Mucosa of descending colon (tissue), 3 donors: ENCODE results near the gene ZNF609. TPM values are rescaled to one million over a fixed set of nuclear protein-coding genes. Genes with fewer than 3 reads are reported as not detected.

Experiments
- ATAC-seq: fragments of 200-7000 bp; cut with Tn5 transposase; one replicate; pipeline ENCODE4 v1.9.1; 2020; ENCODE audit warnings: mild to moderate bottlenecking, moderate library complexity
- DNase-seq, 3 donors: peaks; one replicate each; pipeline ENCODE4 v3.0.0-alpha.2; 2020
- H3K36me3 ChIP-seq: fragments of 200-600 bp; one replicate; pipeline ENCODE4 v1.8.0; 2021; ENCODE audit warnings: low read depth, mild to moderate bottlenecking
- H3K4me1 ChIP-seq: fragments of 200-600 bp; one replicate; pipeline ENCODE4 v1.8.0; 2021; ENCODE audit warnings: low read depth, mild to moderate bottlenecking
- H3K4me3 ChIP-seq: fragments of 200-600 bp; one replicate; pipeline ENCODE4 v1.8.0; 2021; ENCODE audit warnings: mild to moderate bottlenecking
- H3K9me3 ChIP-seq: fragments of 200-600 bp; one replicate; pipeline ENCODE4 v1.8.0; 2021; ENCODE audit warnings: mild to moderate bottlenecking
- intact Hi-C, 2 donors: fragments of 100-400 bp; cut with DNase I in 1 of 2; cut with micrococcal nuclease in 1 of 2; formaldehyde crosslinking; loops; one replicate each; pipeline versions ENCODE4 v1.11.0 to v1.11.1; 2022; cut with DNase I, micrococcal nuclease
- total RNA-seq, 3 donors: library from RNA; stranded (reverse); fragmentation: NEBNext Ultra II Directional in 2 of 3; extraction: Animal tissue kit (Norgen Biotek cat#: 25700) in 2 of 3; gene quantifications; one replicate each; pipeline versions ENCODE4 v1.2.1 to v1.2.4, GENCODE V29; 2021 to 2023
- TF ChIP-seq, protein P1 (sequence below): fragments of 200-600 bp; IDR thresholded peaks from one replicate; pipeline ENCODE4 v1.8.0; 2022; ENCODE audit warnings: antibody characterized with exemption, mild to moderate bottlenecking
- donor health status: DM: no; HTN: no; CAD: no; lungs with moderate emphysema.
- donor health status: DM: no; HTN: no; CAD: no.
- donor health status: DM: no; HTN: yes; CAD: no.

ZNF609 gene
- total RNA-seq, 3 donors from 2014 or later, result 25.4 to 49.2 (median 29.5) TPM

DNA sequence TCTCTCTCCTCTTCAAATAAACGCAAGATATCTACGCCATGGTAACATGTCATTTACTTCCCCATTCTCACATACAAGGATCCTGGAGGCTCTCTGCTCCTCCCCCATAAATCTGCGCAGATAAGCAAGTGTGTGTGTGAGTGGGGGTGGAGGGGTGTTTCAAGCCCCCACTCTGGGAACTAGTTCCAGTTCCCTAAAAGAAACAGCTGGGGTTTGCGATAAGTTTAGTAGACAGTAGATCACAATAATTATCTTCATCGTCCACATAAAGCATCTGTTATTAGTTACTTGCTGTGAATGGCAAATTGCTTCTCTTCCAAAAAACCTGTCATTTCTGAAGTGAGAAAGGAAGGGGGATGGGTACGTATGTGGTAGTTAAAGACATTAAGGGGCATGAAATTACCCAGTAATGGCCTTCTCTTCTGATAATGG is 235.2 kb downstream of the ZNF609 start:
- H3K9me3 ChIP-seq, result no peaks in the 10 kb centered on the region
- H3K4me3 ChIP-seq, result no peak overlapping the region
- ATAC-seq (peak; percentile 57), DNase-seq (no peak)
- H3K4me1 ChIP-seq, result peaks cover 22% of the 10 kb centered on the region
- intact Hi-C loops, result no loop called here
- TF ChIP-seq, protein P1, sequence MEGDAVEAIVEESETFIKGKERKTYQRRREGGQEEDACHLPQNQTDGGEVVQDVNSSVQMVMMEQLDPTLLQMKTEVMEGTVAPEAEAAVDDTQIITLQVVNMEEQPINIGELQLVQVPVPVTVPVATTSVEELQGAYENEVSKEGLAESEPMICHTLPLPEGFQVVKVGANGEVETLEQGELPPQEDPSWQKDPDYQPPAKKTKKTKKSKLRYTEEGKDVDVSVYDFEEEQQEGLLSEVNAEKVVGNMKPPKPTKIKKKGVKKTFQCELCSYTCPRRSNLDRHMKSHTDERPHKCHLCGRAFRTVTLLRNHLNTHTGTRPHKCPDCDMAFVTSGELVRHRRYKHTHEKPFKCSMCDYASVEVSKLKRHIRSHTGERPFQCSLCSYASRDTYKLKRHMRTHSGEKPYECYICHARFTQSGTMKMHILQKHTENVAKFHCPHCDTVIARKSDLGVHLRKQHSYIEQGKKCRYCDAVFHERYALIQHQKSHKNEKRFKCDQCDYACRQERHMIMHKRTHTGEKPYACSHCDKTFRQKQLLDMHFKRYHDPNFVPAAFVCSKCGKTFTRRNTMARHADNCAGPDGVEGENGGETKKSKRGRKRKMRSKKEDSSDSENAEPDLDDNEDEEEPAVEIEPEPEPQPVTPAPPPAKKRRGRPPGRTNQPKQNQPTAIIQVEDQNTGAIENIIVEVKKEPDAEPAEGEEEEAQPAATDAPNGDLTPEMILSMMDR, result no peak
- H3K36me3 ChIP-seq, result no peaks in the 10 kb centered on the region

DNA sequence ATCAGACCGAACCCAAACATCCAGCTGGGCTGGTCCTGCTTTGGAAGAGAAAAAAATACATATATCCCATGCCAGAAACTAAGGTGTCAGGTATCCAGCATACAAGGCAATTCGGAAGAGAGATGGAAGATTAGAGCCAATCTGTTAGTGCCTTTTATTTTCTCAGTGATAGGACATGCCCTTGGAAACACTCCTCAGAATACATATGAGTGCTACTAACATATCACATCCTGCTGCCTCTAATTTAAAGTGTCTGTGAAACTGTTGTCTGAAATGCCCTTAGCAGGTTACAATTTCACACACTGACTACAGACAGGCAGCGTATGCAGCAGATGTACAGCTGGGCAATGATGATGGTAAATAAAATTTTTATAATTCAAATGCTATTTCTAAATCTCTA is 236.1 kb downstream of the ZNF609 start:
- ATAC-seq (no peak), DNase-seq (no peak)
- TF ChIP-seq, protein P1, result no peak
- Histone ChIP-seq H3K9me3 (no peaks in the 10 kb centered on the region), H3K36me3 (no peaks in the 10 kb centered on the region), H3K4me3 (no peak overlapping the region), H3K4me1 (peaks cover 25% of the 10 kb centered on the region)
- intact Hi-C loops, result no loop called here

DNA sequence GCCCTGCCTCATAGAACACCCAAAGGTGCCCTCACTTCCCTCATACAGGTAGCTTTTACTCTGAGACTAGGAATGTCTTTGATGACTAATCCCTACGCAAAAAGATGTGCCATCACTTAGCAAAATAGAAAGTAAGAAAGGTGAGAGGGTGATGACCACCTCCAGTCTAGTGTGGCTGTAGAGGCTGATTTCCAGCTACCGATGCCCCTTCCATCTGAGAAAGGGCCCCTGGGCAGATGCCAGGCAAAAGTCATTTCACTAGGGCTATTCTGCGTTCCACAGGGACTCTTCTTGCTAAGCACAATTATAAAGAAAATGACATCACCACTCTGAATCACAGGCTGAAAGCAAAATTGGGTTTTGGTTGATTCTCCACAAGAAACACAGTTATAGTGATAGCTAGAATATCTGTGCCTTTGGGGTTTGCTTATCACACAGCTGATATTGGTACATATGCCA is 237.6 kb downstream of the ZNF609 start:
- TF ChIP-seq, protein P1, result no peak
- ATAC-seq, result no peak
- peaks cover 29% of the 10 kb centered on the region for H3K4me1 ChIP-seq

DNA sequence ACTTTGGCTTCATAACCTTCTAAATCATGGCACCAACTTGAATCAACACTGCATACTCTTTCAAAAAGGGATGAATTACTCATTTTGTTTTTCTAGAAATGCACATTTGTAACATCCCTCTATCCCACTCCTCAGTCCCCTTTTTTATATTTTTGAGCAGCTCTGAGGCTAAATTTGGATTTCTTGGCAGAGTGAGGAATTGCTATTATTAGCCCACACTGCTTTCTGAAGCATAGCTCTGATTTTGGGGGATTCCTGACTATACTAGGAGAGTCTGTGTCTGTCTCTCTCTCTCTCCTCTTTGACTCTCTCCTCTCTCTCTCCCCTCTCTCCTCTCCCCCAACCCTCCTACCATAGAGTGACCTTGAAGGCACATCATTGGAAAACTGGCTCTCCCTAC is 238.4 kb downstream of the ZNF609 start:
- ATAC-seq (no peak), DNase-seq (no peak)
- Histone ChIP-seq H3K4me1 (peaks cover 32% of the 10 kb centered on the region), H3K4me3 (no peak overlapping the region), H3K9me3 (no peaks in the 10 kb centered on the region), H3K36me3 (no peaks in the 10 kb centered on the region)
- TF ChIP-seq, protein P1, result no peak
- intact Hi-C loops, result no loop called here

More for the DNA sequence above, 237.6 kb downstream of the ZNF609 start:
- intact Hi-C loops, result no loop called here
- no peak for DNase-seq
- no peaks in the 10 kb centered on the region for H3K36me3 ChIP-seq
- H3K4me3 ChIP-seq, result no peak overlapping the region
- no peaks in the 10 kb centered on the region for H3K9me3 ChIP-seq

DNA sequence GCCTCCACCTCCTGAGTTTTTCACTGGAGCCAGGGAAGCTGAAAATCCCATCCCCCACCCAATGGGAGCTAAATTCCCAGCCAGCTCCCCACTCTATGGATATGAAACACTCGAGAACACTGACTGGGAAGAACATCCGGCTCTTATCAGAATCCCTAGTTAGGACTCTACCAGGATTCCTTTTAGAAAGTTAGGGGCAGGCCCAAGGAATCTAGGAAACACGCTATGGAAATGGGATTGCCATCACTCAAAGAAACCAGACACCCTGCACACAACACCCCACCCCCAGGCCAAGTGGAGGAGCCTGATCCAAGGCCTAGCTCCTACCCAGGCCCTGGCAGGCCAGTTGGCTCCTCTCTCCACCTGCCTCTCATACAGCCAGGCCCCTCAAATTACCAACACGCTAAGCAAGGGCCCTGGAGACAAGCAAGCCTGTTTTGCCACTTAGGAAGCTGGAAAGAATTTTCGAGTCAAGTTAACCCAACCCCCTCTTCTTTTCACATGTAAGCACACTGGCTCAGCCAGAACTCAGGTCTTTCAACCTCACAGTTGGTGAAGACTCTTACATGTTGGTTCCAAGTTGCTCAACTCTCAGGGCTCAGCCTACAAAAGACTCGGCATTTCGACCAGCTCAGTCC is 239.5 kb downstream of the ZNF609 start:
- ATAC-seq (no peak), DNase-seq (no peak)
- no peaks in the 10 kb centered on the region for H3K9me3 ChIP-seq
- intact Hi-C loops, result no loop called here
- H3K36me3 ChIP-seq, result no peaks in the 10 kb centered on the region
- H3K4me1 ChIP-seq, result peaks cover 33% of the 10 kb centered on the region
- H3K4me3 ChIP-seq, result no peak overlapping the region
- TF ChIP-seq, protein P1, result no peak

DNA sequence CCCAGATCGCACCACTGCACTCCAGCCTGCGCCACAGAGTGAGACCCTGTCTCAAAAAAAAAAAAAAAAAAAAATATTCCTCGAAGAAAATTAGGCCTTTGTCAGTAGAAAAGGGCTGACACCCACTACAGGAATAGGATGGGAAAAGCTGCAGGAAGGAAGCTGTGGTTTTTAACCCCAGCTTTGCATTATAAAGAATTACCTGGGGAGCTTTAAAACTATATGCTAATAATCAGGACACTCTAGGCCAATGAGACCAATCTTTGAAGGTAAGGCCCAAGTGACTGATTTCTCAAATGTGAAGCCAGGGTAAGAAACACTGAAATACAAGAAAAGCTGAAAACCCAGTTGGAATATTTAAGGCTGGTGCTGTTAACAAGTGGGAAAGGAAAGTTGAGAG is 240.7 kb downstream of the ZNF609 start:
- peaks cover 33% of the 10 kb centered on the region for H3K4me1 ChIP-seq
- H3K4me3 ChIP-seq, result no peak overlapping the region
- TF ChIP-seq, protein P1, result no peak
- no peaks in the 10 kb centered on the region for H3K36me3 ChIP-seq
- H3K9me3 ChIP-seq, result no peaks in the 10 kb centered on the region
- intact Hi-C loops, result no loop called here
- no peak for DNase-seq
- no peak for ATAC-seq
